ENCODE data around the gene DNAJC22.

The DNAJC22 gene

DNA sequence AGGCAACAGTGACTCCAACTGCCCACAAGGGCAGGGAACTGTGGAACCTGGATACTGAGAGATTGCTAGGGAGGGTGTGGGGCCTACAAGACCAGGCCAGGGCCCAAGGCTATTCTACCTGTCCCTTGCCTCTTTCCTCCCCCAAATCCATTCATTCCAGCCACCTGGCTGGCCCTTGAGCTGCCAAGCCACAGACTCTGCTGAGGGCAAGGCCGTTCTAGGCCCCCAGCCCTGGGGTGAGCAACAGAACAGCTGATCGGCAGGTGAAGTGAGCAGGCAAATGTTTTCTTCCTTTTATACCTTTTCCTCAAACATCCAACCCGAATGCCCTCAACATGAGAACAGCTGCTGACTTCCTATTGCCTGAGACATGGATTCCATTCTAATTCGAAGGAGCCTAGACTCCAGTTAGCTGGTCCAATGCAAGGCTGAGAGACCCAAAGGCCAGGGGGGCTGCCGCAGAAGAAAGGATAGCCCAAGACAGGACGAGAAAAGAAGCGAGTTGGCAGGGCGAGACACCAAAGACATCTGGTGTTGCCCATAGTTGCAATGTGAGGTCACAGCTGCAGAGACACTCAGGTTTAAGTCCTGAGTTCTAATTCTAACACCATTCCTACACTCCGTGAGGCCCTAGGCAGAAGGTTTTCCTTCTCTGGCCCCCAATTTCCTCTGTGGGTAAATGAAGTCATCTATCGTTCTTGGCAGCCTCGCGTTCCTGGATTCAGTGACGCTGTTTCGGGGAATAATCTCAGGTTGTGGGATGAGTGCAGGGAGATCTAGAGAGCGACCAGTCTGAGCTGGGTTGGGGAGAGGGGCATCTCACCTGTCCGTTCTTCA lies 11.4 kb upstream of the DNAJC22 start:
- no peak for TF ChIP-seq POLR2A (IDR thresholded peaks at IDR 0.05; ENCODE audit: low read depth, low read length)
- no peak for DNase-seq (ENCODE audit: insufficient read length, low spot score)
- FAIRE-seq: no peak

DNA sequence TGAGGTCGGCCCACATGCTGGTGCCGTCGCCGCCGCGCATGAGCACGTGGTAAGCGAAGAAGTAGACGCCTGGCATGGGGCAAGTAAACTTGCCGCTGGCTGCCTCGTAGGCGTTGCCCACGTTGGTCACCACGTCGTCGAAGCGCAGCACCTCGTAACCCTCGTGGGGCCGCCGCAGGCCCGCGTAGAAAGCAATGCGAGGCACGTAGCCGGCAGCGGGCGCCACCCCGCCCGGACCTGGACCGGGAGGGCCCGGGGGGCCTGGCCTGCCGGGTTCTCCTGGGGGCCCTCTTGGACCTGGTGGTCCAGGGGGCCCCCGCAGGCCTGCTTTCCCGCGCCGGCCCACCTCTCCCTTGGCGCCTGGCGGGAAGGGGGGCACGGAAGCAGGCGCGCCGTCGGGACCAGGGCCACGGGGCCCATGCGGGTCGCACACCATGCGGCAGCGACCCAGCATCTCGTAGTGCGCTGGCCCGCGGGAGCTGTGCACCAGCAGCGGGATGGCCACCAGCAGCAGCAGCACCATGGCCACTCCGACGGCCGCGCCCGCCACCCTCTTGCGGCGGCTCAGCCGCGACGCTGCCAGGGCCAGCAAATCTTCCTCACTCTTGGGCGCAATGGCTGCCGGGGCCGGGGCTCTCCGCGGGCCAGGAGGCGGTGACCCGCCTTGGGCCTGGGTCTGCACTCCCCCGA lies 10.6 kb upstream of the DNAJC22 start:
- no peak for TF ChIP-seq POLR2A (IDR thresholded peaks at IDR 0.05; ENCODE audit: low read depth, low read length)
- no peak for DNase-seq (ENCODE audit: insufficient read length, low spot score)
- FAIRE-seq: no peak

DNA sequence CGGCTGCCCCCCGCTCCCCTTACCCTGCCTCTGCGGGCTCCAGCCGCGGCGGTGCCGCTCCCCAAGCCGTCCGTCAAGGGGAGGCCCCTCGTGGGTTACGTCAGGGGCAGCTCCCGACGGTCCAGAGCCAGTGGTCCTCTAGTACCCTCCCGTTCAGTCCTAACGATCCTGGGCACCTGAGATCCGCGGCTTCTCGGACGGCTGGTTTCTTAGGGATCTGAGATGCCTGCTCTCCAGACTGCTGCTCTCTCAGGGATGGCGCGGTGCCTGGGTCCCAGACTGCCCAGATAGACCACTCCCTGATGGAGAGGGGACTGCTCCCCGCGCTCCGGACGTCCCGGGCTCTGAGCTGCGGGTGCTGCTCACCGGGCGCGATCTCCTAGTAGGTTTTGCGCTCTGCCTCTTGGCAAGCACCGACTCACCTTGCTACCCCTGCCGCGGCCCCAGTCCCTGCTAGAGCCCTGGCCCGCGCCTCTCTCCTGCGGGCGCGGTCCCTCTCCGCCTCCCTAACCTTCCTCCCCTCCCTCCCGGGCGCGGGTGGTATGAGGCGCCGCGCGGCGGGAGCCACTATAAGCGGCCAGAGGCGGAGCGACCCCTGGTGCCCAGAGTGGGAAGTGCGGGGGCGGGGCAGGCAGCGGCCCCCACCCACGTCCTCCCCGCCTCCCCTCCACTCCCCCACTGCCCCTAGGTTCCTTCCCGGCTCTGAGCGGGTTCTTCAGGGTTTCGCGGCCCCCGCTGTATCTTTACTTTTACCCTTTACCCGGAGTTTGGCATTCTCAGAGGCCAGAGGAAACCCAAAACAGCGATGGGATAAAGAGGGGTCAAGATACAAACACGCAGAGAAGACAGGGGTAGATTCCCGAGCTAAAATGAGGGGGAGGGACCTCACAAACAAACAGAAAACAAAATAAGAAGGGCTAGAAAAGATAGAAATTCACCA lies 9.8 kb upstream of the DNAJC22 start, which contains the start of gene C1QL4:
C1QL4 (minus strand) TSS at position 544 of the 940 bp plus-strand sequence. CDS start 711 bp downstream, outside the sequence.
- no peak for TF ChIP-seq POLR2A (IDR thresholded peaks at IDR 0.05; ENCODE audit: low read depth, low read length)
- DNase-seq (ENCODE audit: insufficient read length, low spot score) (peak; percentile 93), FAIRE-seq (no peak)

DNA sequence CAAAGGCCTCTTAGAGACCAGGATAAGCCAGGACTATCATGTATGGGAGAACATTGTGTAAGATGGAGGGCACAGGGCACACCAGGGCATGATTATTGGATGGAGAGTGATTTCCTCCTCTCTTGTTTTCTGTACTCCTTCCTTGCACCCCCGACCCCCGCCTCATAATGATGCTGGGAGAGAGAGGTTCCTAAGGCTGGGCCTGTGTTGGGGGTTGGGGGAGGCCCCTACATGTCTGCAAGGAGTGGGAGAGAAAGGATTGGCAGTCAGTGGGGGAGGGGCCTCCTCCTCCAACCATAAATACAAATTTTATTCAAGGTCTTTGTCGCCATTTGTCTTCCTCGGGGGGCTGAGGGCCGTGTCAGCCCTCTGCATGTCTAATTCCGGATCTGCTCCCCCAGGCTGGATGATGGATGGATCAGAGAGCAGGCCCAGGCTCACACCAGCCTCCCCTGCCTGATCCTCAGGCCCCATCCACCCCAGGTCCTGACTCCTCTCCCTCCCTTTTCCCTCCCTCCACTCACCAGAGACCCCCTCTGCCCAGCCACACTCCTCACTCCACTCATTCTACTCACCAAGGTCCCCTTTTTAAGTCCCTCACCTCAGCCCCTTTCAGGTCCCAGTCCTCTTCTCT lies 7.7 kb upstream of the DNAJC22 start:
- DNase-seq (ENCODE audit: insufficient read length, low spot score): no peak
- FAIRE-seq: no peak
- no peak for TF ChIP-seq POLR2A (IDR thresholded peaks at IDR 0.05; ENCODE audit: low read depth, low read length)

DNA sequence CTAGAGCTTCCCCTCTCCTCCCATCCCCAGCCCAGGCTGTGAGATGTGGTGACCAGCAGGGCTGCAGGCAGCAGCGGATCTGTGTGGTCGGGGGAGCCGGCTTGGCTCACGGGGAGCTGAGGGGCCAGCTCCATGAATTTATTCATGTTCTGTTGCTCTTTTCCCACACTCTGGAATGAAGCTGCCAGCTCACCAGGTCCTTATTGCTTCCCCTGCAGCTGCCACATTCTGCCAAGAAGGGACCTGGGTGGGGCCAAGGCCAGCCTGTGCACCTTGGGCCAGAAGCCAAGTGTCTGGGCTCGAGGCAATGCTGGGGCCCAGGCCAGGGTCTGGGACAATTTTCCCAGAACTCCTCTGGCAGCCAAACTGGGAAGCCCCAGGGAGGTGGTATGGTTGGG lies 7.2 kb upstream of the DNAJC22 start:
- no peak for FAIRE-seq
- TF ChIP-seq POLR2A (IDR thresholded peaks at IDR 0.05; ENCODE audit: low read depth, low read length): no peak
- no peak for DNase-seq (ENCODE audit: insufficient read length, low spot score)

DNA sequence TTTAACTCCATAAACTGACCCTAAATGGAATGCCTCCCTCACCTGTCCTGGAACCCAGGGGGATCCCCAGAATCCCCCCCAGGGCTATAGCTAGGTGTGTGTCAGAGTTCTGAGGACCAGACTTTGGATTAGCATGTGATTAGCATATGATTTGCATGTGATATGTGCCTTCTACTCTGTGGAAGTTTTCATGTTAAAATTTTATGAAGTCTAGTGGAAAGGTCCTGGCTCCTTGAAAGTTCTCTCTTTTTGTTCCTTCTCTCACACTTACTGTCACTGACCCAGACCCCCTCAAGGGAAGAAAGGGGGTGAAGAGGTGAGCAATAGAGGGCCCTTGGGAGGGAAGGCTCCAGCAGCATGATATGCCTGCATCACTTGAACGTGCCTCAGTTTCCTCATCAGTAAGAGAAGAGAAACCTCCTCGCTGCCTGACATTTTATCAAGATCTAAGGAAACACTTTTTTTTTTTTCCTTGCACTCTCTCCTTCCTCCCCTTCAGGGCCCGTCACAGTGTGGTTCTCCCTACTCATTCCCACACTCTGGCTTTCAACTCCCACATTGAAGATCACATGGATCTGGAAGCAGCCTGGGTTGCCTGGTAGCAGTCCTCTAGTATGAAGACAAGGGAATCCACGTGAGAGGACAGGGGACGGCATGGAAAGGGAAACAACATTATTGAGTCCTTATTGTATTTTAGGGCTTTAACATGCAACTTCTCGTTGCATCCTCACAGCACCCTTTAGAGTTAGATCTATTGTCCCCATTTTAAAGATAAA lies 6.4 kb upstream of the DNAJC22 start:
- DNase-seq (ENCODE audit: insufficient read length, low spot score): no peak
- no peak for TF ChIP-seq POLR2A (IDR thresholded peaks at IDR 0.05; ENCODE audit: low read depth, low read length)
- FAIRE-seq: no peak

DNA sequence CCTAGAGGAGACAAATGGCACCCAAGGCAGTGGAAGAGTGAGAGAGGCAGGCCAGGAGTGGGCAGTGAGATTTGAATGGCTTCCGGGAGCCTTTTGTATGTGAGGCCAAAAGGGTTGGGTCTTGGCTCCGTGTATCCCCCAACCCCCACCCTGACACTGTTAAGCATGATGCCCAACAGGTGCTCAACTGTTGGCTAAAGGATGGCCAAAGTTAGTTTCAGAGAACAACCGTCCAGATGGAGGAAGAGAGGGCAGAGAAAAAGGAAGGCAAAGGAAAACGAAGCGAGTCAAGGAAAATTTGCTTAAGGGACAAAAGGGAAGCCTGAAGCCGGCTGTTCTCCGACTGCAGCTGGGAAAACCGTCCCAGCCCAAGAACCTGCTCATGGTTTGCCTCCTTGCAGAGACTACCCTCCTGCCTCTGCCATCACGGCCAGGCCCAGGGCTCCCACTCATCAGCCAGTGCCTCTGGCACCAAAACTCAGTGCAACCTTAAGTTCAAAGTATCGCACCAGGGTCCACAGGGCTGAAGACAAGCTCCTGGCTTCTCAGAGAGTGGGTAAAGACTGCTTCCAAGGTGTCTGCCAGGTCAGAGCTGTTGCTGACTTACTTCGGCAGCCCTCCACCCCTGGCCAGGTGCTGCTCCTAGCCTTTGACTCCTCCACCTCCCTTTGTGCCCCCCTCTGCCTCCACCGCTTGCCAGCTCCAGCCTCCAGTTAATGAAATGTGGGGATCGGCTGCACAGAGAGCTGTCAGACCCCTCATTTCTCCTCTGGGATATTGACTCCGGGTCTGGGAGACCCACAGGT lies 5.5 kb upstream of the DNAJC22 start:
- TF ChIP-seq POLR2A (IDR thresholded peaks at IDR 0.05; ENCODE audit: low read depth, low read length): no peak
- no peak for DNase-seq (ENCODE audit: insufficient read length, low spot score)

DNA sequence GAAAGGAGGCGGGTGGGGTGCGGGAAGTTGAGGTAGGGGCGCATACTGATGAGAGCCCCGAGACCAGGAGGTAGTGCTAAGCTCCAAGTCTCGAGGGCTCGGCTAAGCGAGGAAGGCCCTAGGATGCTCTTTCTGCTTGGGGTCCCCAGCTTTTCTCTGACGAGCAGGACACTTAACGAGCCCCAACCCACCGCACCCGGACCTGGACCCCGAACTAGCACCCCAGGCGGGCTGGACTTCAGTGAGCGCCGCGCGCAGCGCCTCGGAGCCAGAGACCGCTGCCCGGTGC lies 5.0 kb upstream of the DNAJC22 start:
- TF ChIP-seq POLR2A (IDR thresholded peaks at IDR 0.05; ENCODE audit: low read depth, low read length): no peak
- FAIRE-seq (no peak), DNase-seq (ENCODE audit: insufficient read length, low spot score) (no peak)

More for the DNA sequence above, 5.5 kb upstream of the DNAJC22 start:
- FAIRE-seq: no peak

DNA sequence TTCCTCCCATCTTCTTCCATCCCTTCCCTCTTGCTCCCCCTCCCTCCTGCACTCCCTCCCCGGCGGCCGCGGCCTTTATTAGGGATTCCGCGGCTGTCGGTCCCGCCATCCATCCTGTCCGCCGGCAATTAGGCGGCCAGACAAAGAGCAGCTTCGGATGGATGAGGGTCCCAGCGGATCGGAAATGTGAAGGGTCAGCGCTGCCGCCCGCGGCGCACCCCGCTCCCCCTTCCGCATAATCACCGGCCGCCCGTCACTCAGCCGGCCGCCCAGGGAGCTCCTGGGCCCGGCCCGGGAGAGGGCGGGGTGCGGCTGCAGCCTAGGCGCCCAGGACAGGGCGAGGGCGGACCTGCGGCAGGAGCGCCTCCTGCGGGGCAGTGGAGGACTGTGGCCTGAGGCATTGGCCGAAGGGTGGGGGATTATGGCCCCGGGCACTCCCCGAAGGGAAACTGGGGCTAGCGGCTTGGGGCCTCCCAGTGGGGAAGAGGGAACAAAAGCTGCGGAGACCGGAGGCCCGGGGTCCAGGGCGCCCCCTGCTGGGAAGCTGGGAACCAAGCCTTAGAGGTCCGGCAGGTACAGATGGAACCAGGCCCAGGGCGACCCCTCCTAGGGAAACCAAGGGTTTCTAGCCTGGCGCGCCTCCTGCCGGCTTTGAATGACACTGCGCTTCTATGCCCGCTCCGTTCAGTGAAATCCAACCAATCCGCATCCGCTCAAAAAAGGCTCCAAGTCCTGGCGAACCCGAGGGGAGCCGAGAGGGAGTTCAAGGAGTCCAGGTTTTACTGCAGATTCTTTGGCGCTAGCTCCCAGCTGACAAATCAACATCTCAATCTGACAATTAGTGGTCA lies 4.4 kb upstream of the DNAJC22 start:
- TF ChIP-seq POLR2A (IDR thresholded peaks at IDR 0.05; ENCODE audit: low read depth, low read length): no peak
- FAIRE-seq: no peak
- DNase-seq (ENCODE audit: insufficient read length, low spot score): peak; percentile 87

DNA sequence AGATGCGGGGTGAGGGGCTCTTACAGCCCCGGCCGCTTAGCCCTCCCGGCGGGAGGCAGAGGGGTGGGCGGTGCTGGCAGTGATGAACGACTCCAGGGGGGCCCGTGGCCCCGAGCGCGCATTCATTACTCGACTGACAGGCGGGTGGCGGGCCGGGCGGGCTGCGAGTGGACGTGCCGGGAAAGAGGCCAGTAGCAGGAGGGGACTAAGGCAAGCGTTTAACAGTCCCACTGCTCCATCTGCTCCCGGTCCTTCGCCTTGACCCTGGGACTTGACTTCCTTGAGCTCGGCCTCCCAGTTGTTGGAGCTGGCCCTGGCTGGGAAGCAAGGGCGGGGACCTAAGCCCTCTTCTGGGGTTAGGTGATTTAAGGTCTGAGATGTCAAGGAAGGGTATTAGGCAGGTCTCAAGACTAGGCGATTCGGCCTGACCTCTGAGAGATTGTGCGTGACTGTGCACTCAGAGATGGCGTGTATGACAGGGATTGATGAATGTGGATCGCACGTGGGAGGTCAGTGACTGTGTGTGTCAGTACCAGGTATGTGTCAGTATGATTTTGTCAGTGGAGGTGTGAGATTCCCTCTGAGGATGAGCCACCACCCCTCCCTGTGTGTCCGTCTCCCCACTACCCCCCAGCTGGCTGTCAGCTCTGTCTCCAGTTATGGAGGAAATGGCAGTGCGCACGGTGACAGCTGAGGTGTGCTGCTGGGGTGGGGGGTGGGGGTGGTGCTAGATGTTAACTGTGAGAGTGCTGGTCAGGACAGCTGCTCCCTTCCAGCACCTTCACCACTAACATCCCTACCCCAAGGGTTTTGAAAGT lies 3.6 kb upstream of the DNAJC22 start:
- no peak for TF ChIP-seq POLR2A (IDR thresholded peaks at IDR 0.05; ENCODE audit: low read depth, low read length)
- DNase-seq (ENCODE audit: insufficient read length, low spot score) (no peak), FAIRE-seq (no peak)

Measured in H54 (cell line).